Measurements from ENCODE around the gene GOLGA1.

GOLGA1 gene

DNA sequence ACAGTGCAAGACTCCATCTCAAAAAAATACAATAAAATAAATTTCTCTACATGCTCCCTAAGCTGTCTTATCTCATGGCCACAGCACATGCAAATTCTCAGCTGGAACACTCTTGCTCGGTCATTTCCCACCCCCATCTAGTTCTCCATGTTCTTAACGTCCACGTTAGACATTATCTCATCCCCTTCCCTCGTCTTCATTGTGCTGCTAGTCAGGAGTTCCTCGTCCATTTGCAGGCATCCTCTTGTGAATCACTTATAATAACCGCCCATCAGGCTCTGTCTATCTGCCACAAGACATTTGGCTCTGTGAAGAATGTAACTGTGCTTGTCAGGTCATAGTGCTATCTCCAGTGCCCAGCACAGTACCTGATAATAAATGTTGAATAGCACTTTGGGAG is 32.9 kb upstream of the GOLGA1 start:
- no peak overlapping the region for H3K27ac ChIP-seq (replicated peaks)
- DNase-seq (ENCODE audit: low read depth in 1 of 2, low spot score in 1 of 2): no peak
- no peak overlapping the region for H3K4me3 ChIP-seq (replicated peaks; ENCODE audit: insufficient read depth, low read length)
- H3K27me3 ChIP-seq (ENCODE audit: insufficient read depth, poor library complexity, severe bottlenecking): no peaks in the 10 kb centered on the region
- TF ChIP-seq SPI1 (IDR thresholded peaks at IDR 0.05; ENCODE audit: borderline replicate concordance, low read depth): no peak
- TF ChIP-seq POLR2AphosphoS5 (IDR thresholded peaks at IDR 0.05; ENCODE audit: low read depth): no peak
- TF ChIP-seq CTCF (IDR thresholded peaks at IDR 0.05; ENCODE audit: insufficient read depth, low read length): no peak
- no peak for TF ChIP-seq GABPA (IDR thresholded peaks at IDR 0.05; ENCODE audit: low read depth)
- no peak for TF ChIP-seq REST (IDR thresholded peaks at IDR 0.05; ENCODE audit: insufficient replicate concordance, low read depth)

DNA sequence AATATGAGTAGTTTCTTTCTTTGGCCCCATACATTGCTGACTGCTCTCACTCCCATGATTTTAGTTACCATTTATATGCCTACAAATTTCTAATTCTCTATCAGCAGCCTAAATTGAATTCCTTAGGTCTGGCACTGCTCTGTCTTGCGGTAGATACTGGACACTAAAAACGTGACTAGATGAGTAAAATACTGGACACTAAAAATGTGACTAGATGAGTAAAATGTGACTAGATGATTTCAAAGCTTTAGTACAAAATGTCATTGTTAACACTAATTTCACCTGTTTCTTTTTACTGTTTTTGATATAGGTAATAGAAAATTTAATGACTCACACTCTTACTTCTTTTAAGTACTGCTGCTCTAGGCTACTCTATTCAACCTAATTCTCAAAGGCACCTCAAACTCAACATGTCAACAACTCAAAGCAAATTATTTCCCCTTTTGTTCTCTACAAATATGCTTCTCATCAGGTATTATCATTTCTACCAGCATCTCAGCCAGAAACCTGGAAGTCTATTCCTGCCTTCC is 31.4 kb upstream of the GOLGA1 start:
- Histone ChIP-seq H3K27ac (replicated peaks) (no peak overlapping the region), H3K4me3 (replicated peaks; ENCODE audit: insufficient read depth, low read length) (no peak overlapping the region), H3K27me3 (ENCODE audit: insufficient read depth, poor library complexity, severe bottlenecking) (no peaks in the 10 kb centered on the region)
- TF ChIP-seq CTCF (IDR thresholded peaks at IDR 0.05; ENCODE audit: insufficient read depth, low read length): no peak
- no peak for TF ChIP-seq GABPA (IDR thresholded peaks at IDR 0.05; ENCODE audit: low read depth)
- no peak for TF ChIP-seq SPI1 (IDR thresholded peaks at IDR 0.05; ENCODE audit: borderline replicate concordance, low read depth)
- no peak for TF ChIP-seq POLR2AphosphoS5 (IDR thresholded peaks at IDR 0.05; ENCODE audit: low read depth)
- TF ChIP-seq REST (IDR thresholded peaks at IDR 0.05; ENCODE audit: insufficient replicate concordance, low read depth): no peak
- DNase-seq (ENCODE audit: low read depth in 1 of 2, low spot score in 1 of 2): no peak

- DNase-seq (ENCODE audit: low read depth in 1 of 2, low spot score in 1 of 2): no peak
- Histone ChIP-seq H3K4me3 (replicated peaks; ENCODE audit: insufficient read depth, low read length) (no peak overlapping the region), H3K27me3 (ENCODE audit: insufficient read depth, poor library complexity, severe bottlenecking) (no peaks in the 10 kb centered on the region), H3K27ac (replicated peaks) (0 out of 2 replicates have a peak overlapping the region, but pooled peaks have one; percentile 13)
- TF ChIP-seq GABPA (IDR thresholded peaks at IDR 0.05; ENCODE audit: low read depth) (no peak), REST (IDR thresholded peaks at IDR 0.05; ENCODE audit: insufficient replicate concordance, low read depth) (no peak), SPI1 (IDR thresholded peaks at IDR 0.05; ENCODE audit: borderline replicate concordance, low read depth) (no peak), POLR2AphosphoS5 (IDR thresholded peaks at IDR 0.05; ENCODE audit: low read depth) (no peak), CTCF (IDR thresholded peaks at IDR 0.05; ENCODE audit: insufficient read depth, low read length) (no peak)
These were observed 28.5 kb upstream of the GOLGA1 start for GRCh38 chr9:124969401-124969800.

Data from HL-60 (cell line).